SK-N-SH (cell line): ENCODE measurements around the gene OPN1SW.

Source experiments
- CTCF ChIP-seq: fragments of 200-600 bp; sonication (generic); IDR thresholded peaks from 2 replicates; pipeline ENCODE4 v1.6.1; 2017; ENCODE audit warnings: antibody characterized with exemption, mild to moderate bottlenecking, moderate library complexity
- ELF1 ChIP-seq: IDR thresholded peaks from 2 replicates; pipeline ENCODE4 v1.4.0; 2012
- EP300 ChIP-seq, 2 experiments: IDR thresholded peaks; 2 replicates each; pipeline versions ENCODE4 v1.4.0 to v1.6.1; 2012; ENCODE audit warnings: borderline replicate concordance in 1 of 2, low read depth in 1 of 2, low read length in 1 of 2
- FOSL2 ChIP-seq: IDR thresholded peaks from 2 replicates; pipeline ENCODE4 v1.4.0; 2012; ENCODE audit warnings: low read depth, mild to moderate bottlenecking, moderate library complexity, borderline replicate concordance
- FOXM1 ChIP-seq: IDR thresholded peaks from 2 replicates; pipeline ENCODE4 v1.4.0; 2012; ENCODE audit warnings: low read depth, mild to moderate bottlenecking
- JUND ChIP-seq: IDR thresholded peaks from 2 replicates; pipeline ENCODE4 v1.4.0; 2012
- RFX5 ChIP-seq: IDR thresholded peaks from 2 replicates; pipeline ENCODE4 v1.6.1; 2012; ENCODE audit warnings: mild to moderate bottlenecking, improper control_type of control experiment, low read length
- TAF1 ChIP-seq: IDR thresholded peaks from 2 replicates; pipeline ENCODE4 v1.6.1; 2012; ENCODE audit warnings: low read depth, mild to moderate bottlenecking, low read length, moderate library complexity, borderline replicate concordance
- TF ChIP-seq, protein P1 (sequence below): IDR thresholded peaks from 2 replicates; pipeline ENCODE4 v1.6.1; 2012; ENCODE audit warnings: mild to moderate bottlenecking, low read depth, low read length, moderate library complexity

DNA sequence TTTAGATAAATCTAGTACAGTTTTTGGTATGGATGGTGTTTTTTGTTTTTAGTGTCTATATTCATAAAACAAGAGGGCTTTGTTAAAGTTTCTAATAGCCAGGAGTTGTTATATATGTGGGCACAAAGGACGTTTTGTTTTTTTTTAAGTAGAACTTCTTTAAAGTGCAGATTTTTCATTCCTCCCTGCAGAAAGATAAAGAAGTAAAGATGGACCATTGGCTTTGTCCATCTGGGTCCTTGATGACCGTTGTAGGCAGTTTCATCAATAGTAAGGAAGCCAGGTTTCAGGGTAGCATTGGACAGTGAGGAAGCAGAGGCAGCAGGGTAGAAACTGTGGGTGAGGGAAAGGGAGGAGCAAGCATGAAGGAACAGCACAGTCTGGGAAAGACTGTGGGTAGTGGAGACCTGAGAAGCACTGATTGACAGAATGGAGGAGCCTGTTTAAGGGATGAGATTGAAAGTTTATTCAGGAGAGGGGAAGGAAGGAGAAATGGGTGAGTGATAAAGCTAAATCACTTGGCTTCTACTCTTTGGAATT, 31.2 kb downstream of the OPN1SW start:
- TF ChIP-seq CTCF (no peak), TAF1 (no peak), JUND (no peak), FOSL2 (no peak), ELF1 (no peak), EP300 (IDR thresholded peaks at IDR 0.05; ENCODE audit: borderline replicate concordance in 1 of 2, low read depth in 1 of 2, low read length in 1 of 2) (no peak), FOXM1 (no peak), RFX5 (no peak)
- TF ChIP-seq, protein P1, sequence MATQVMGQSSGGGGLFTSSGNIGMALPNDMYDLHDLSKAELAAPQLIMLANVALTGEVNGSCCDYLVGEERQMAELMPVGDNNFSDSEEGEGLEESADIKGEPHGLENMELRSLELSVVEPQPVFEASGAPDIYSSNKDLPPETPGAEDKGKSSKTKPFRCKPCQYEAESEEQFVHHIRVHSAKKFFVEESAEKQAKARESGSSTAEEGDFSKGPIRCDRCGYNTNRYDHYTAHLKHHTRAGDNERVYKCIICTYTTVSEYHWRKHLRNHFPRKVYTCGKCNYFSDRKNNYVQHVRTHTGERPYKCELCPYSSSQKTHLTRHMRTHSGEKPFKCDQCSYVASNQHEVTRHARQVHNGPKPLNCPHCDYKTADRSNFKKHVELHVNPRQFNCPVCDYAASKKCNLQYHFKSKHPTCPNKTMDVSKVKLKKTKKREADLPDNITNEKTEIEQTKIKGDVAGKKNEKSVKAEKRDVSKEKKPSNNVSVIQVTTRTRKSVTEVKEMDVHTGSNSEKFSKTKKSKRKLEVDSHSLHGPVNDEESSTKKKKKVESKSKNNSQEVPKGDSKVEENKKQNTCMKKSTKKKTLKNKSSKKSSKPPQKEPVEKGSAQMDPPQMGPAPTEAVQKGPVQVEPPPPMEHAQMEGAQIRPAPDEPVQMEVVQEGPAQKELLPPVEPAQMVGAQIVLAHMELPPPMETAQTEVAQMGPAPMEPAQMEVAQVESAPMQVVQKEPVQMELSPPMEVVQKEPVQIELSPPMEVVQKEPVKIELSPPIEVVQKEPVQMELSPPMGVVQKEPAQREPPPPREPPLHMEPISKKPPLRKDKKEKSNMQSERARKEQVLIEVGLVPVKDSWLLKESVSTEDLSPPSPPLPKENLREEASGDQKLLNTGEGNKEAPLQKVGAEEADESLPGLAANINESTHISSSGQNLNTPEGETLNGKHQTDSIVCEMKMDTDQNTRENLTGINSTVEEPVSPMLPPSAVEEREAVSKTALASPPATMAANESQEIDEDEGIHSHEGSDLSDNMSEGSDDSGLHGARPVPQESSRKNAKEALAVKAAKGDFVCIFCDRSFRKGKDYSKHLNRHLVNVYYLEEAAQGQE: no peak
